Common myeloid progenitor, CD34-positive (primary cell): ENCODE results near the gene YDJC.
"Not testable (repeated sequence)": the region's sequence is repeated elsewhere in the genome, so short reads cannot be mapped to it uniquely, and the experiment has no call there.

ENCODE experiments used
- CTCF ChIA-PET: fragments of 350-600 bp; sonication (Branson Sonifier 250); formaldehyde crosslinking; loops from one replicate; lab custom pipeline; 2021; ENCODE audit warnings: antibody characterized with exemption; lab: Charles Lee
- POLR2A ChIA-PET: fragments of 350-600 bp; sonication (Branson Sonifier 250); formaldehyde crosslinking; loops from one replicate; lab custom pipeline; 2021; ENCODE audit warnings: antibody characterized with exemption; lab: Charles Lee
- DNase-seq, 3 donors: peaks; one replicate each; pipeline versions ENCODE4 v3.0.0 to v3.0.0-alpha.2; 2013
- H3K27ac ChIP-seq, 2 experiments: 1 replicate in 1 of 2; 2 replicates in 1 of 2; pipeline ENCODE4 v1.7.0; 2013; ENCODE audit warnings: inconsistent platforms in 2 of 2, low read length in 2 of 2, mild to moderate bottlenecking in 2 of 2, low read depth in 1 of 2, moderate library complexity in 1 of 2; ENCODE audit not compliant: severe bottlenecking in 2 of 2, insufficient read depth in 1 of 2, poor library complexity in 1 of 2
- H3K27me3 ChIP-seq, 5 experiments: replicated peaks in 2 of 5; 1 replicate in 3 of 5; 2 replicates in 2 of 5; pipeline versions ENCODE4 v1.6.1 to v1.7.0; 2013; ENCODE audit warnings: low read length in 4 of 5, mild to moderate bottlenecking in 2 of 5, moderate library complexity in 2 of 5, inconsistent platforms in 1 of 5; ENCODE audit not compliant: insufficient read depth in 5 of 5, control insufficient read depth in 4 of 5
- H3K36me3 ChIP-seq, 4 experiments: 1 replicate in 2 of 4; 2 replicates in 2 of 4; pipeline versions ENCODE4 v1.6.1 to v1.7.0; 2013; ENCODE audit warnings: low read length in 3 of 4, control low read depth in 1 of 4, mild to moderate bottlenecking in 1 of 4; ENCODE audit not compliant: control insufficient read depth in 4 of 4, insufficient read depth in 4 of 4
- H3K4me1 ChIP-seq, 4 experiments: 1 replicate in 3 of 4; 2 replicates in 1 of 4; pipeline versions ENCODE4 v1.6.1 to v1.7.1; 2013; ENCODE audit warnings: low read length in 3 of 4, mild to moderate bottlenecking in 3 of 4, control low read depth in 1 of 4, inconsistent platforms in 1 of 4, moderate library complexity in 1 of 4; ENCODE audit not compliant: control insufficient read depth in 4 of 4, insufficient read depth in 4 of 4; ENCODE audit errors: control extremely low read depth in 1 of 4
- H3K4me3 ChIP-seq, 7 experiments: 1 replicate in 4 of 7; 2 replicates in 3 of 7; pipeline versions ENCODE4 v1.5.1 to v1.7.0; 2013; ENCODE audit warnings: mild to moderate bottlenecking in 7 of 7, low read length in 6 of 7, moderate library complexity in 6 of 7, inconsistent platforms in 2 of 7, low read depth in 2 of 7, control low read depth in 1 of 7; ENCODE audit not compliant: insufficient read depth in 4 of 7, control insufficient read depth in 1 of 7; ENCODE audit errors: extremely low read depth in 1 of 7
- H3K9me3 ChIP-seq, 5 experiments: 1 replicate in 4 of 5; 2 replicates in 1 of 5; pipeline versions ENCODE4 v1.6.1 to v1.7.1; 2013; ENCODE audit warnings: low read length in 4 of 5, mild to moderate bottlenecking in 2 of 5, inconsistent platforms in 1 of 5, low read depth in 1 of 5, moderate library complexity in 1 of 5; ENCODE audit not compliant: control insufficient read depth in 4 of 5, insufficient read depth in 2 of 5; ENCODE audit errors: control extremely low read depth in 1 of 5
- WGBS: methylation state at CpG from one replicate; pipeline ENCODE4 v1.1.5; 2013; ENCODE audit not compliant: insufficient coverage; 5-methylcytosine and 5-hydroxymethylcytosine counted together

YDJC gene

GRCh38 chr22:21611210-21611977, 18.4 kb downstream of the YDJC start:
- CTCF ChIA-PET: interaction anchor here (0.7 to 1.0 kb wide), 2 partner anchors 9 to 18 kb away, joined by 3 read pairs; no protein-coding TSS in a partner anchor
- peaks cover 29 to 56% (median 41%) of the 10 kb centered on the region in 4 experiments for H3K36me3 ChIP-seq
- no peak overlapping the region for H3K27ac ChIP-seq
- 96% methylated on average over 3 of the region's 4 CpGs for WGBS
- no peaks in the 10 kb centered on the region for H3K27me3 ChIP-seq
- DNase-seq: no peak
- H3K9me3 ChIP-seq: no peaks in the 10 kb centered on the region
- POLR2A ChIA-PET: no interaction called here
- peaks cover 0 to 2% (median 0%) of the 10 kb centered on the region in 4 experiments for H3K4me1 ChIP-seq
- no peak overlapping the region for H3K4me3 ChIP-seq

- H3K4me3 ChIP-seq, POLR2A ChIA-PET, H3K4me1 ChIP-seq, H3K27me3 ChIP-seq, DNase-seq, H3K9me3 ChIP-seq, H3K27ac ChIP-seq: not testable (repeated sequence)
- peaks cover 23 to 53% (median 38%) of the 10 kb centered on the region in 4 experiments for H3K36me3 ChIP-seq
- CTCF ChIA-PET: interaction anchor here (1.1 to 1.6 kb wide), 4 partner anchors 14 to 20 kb away, joined by 3 to 7 read pairs (median 4); partner anchors contain the start of gene YDJC
- 96% methylated on average over 5 of the region's 11 CpGs for WGBS
Observed at GRCh38 chr22:21609556-21610157, 20.2 kb downstream of the YDJC start.

- peaks cover 9 to 40% (median 18%) of the 10 kb centered on the region in 4 experiments for H3K36me3 ChIP-seq
- peaks cover 0 to 8% (median 6%) of the 10 kb centered on the region in 4 experiments for H3K4me1 ChIP-seq
- DNase-seq: no peak
- no peaks in the 10 kb centered on the region for H3K27me3 ChIP-seq
- no peaks in the 10 kb centered on the region for H3K9me3 ChIP-seq
- no peak overlapping the region for H3K27ac ChIP-seq
- no peak overlapping the region for H3K4me3 ChIP-seq
- WGBS: 97% methylated on average over 6 of the region's 8 CpGs
- POLR2A ChIA-PET: no interaction called here
- CTCF ChIA-PET: interaction anchor here (1.7 to 2.3 kb wide), 3 partner anchors 10 to 16 kb away, joined by 4 to 9 read pairs (median 7); no protein-coding TSS in a partner anchor
Observed at GRCh38 chr22:21606775-21607174, 23.0 kb downstream of the YDJC start.

- POLR2A ChIA-PET: interaction anchor here (1.0 kb wide), 1 partner anchor 16 kb away, joined by 3 read pairs; no protein-coding TSS in a partner anchor
- H3K4me1 ChIP-seq: peaks cover 0 to 8% (median 6%) of the 10 kb centered on the region in 4 experiments
- no peaks in the 10 kb centered on the region for H3K9me3 ChIP-seq
- H3K27ac ChIP-seq: no peak overlapping the region
- CTCF ChIA-PET: interaction anchor here (0.9 to 2.3 kb wide), 3 partner anchors 10 to 24 kb away, joined by 3 to 9 read pairs (median 7); no protein-coding TSS in a partner anchor
- H3K27me3 ChIP-seq: no peaks in the 10 kb centered on the region
- no peak overlapping the region for H3K4me3 ChIP-seq
- DNase-seq: no peak
- 100% methylated on average over 7 of the region's 7 CpGs for WGBS
- H3K36me3 ChIP-seq: peaks cover 7 to 33% (median 10%) of the 10 kb centered on the region in 4 experiments
Observed at GRCh38 chr22:21605887-21606564, 23.8 kb downstream of the YDJC start.

- CTCF ChIA-PET: interaction anchor here (1.4 kb wide), 1 partner anchor 25 kb away, joined by 3 read pairs; the partner anchor contains the start of gene YDJC
- POLR2A ChIA-PET: interaction anchor here (0.6 kb wide), 1 partner anchor 22 kb away, joined by 4 read pairs; no protein-coding TSS in a partner anchor
- Histone ChIP-seq H3K27ac (no peak overlapping the region), H3K9me3 (no peaks in the 10 kb centered on the region), H3K4me3 (no peak overlapping the region), H3K4me1 (peaks cover 0 to 9% (median 7%) of the 10 kb centered on the region in 4 experiments), H3K27me3 (no peaks in the 10 kb centered on the region), H3K36me3 (peaks cover 1 to 28% (median 6%) of the 10 kb centered on the region in 4 experiments)
- no peak for DNase-seq
- 97% methylated on average over 5 of the region's 9 CpGs for WGBS
Observed at GRCh38 chr22:21603973-21604372, 25.8 kb downstream of the YDJC start.

GRCh38 chr22:21602579-21602978, 27.2 kb downstream of the YDJC start:
- no peaks in the 10 kb centered on the region for H3K9me3 ChIP-seq
- H3K36me3 ChIP-seq: peaks cover 0 to 28% (median 6%) of the 10 kb centered on the region in 4 experiments
- CTCF ChIA-PET: interaction anchor here (0.8 to 1.4 kb wide), 7 partner anchors 9 to 44 kb away, joined by 3 to 4 read pairs (median 3); no protein-coding TSS in a partner anchor
- no peak for DNase-seq
- H3K4me1 ChIP-seq: peaks cover 0 to 9% (median 7%) of the 10 kb centered on the region in 4 experiments
- no peak overlapping the region for H3K27ac ChIP-seq
- POLR2A ChIA-PET: interaction anchor here (1.5 kb wide), 1 partner anchor 39 kb away, joined by 4 read pairs; the partner anchor contains the start of gene SDF2L1
- H3K27me3 ChIP-seq: no peaks in the 10 kb centered on the region
- 90% methylated on average over 5 of the region's 6 CpGs for WGBS
- H3K4me3 ChIP-seq: no peak overlapping the region
